Measurements from ENCODE around the gene POLN.

The POLN gene

GRCh38 chr4:2103843-2104547 is 137.9 kb downstream of the POLN start:
- DNase-seq: peak in 3 of 4 experiments; percentile 2 to 40 (median 39)

DNA sequence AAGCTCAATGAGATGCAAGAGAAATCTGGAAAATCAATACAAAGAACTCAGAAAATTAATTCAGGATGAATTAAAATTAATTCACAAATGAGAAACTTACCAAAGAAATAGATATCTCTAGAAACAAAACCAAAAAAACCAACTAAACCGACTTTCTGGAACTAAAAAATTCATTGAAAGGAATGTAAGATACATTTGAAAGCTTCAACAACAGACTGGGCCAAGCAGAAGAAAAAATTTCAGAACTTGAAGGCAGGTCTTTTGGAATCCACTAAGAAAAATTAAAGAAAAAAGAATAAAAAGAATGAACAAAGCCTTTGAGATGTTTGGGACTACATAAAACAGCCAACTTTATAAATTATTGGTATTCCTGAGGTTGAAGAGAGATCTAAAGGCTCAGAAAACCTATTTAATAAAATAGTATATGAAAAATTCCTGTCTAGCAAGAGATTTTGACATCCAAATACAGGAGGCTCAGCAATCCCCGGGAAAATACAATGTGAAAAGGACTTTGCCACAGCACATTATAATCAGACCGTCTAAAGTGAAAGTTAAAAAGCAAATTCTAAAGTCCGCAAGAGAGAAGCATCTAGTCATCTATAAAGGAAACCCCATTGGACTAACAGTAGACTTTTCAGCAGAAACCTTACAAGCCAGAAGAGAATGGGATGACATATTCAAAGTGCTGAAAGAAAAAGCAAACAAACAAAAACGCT is 138.6 kb downstream of the POLN start:
- DNase-seq: no peak

GRCh38 chr4:2102045-2102883 is 139.7 kb downstream of the POLN start:
- DNase-seq: no peak

- no peak for DNase-seq
Measured at GRCh38 chr4:2101346-2102044, 140.4 kb downstream of the POLN start.

GRCh38 chr4:2096073-2096609 is 145.8 kb downstream of the POLN start:
- DNase-seq: no peak

DNA sequence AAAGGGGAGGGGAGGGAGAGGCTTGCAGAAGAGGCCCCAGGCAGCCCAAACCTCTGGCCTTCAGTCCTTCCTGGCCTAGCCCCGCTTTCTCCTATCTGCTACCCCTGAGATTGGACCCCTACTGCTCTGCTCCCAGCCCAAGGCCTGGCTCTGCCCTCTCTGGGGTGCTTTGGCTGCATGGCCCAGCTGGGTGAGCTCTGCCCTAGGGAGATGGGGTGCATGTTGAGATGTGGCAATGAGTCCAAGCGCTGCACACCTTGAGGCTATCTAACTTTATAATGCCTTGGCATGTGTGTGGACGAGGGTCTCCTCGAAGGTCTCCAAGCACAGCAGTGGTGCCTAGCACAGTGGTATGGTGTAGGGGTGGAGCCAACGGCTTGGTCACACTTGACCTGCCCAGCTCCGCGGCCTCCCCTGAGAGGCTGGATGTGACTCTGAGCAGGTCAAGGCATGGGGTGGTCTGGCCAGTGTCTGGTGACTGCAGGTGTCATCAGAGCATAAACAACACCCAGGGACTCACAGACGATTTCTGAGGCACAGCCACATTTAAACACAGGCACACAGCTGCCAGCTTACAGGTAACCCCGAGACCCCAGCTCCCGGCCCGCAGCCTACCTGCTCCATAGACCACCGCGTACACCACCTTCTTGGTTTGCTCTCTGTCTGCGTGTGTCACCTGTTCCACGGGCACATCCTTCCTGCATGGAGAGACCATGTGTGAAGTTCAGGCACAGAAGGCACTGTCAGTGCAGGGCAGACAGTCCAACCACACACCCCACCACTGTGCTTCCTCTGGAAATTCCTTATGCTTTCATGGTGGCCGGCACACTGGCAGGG is 146.5 kb downstream of the POLN start:
- DNase-seq: no peak

DNA sequence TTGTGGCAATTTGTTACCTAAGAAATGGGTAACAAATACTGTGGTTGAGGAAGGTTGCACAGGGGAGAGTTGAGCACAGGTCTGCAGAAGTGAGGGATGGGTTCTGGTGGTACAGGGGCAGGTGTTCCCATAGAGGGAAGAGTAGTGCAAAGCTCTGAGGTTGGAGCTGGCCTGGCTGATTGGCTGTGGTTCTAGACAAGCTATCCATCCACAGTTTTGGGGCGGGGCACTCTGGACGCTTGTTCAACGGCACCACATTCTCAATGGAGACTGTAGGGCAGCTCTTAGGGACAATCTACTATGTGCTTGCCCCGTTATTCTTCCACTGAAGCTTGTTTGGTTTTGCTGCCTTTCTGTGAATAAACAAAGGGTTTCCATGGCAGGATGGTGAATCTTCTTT is 147.4 kb downstream of the POLN start:
- no peak for DNase-seq

- no peak for DNase-seq
Measured at GRCh38 chr4:2093265-2093664, 148.7 kb downstream of the POLN start.

DNA sequence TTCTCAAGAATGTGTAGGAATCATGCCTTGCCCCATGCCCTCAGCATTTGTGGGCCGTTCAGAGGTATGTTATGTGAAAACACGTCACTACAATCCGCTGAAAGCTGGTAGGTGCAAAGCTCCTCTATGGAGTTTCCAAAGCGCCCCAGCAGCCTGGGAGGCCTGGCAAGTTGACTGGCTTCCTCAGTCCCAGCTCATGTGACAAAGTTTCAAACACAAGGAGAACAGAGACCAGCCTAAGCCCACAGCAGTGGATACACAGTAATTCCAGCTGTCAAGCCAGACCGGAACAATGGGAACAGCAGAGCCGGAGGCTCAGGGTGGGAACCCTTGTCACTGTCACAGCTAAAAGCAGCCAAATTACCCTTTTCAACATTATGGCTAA is 149.3 kb downstream of the POLN start:
- DNase-seq: no peak

GRCh38 chr4:2091990-2092668 is 149.8 kb downstream of the POLN start:
- DNase-seq: no peak

DNA sequence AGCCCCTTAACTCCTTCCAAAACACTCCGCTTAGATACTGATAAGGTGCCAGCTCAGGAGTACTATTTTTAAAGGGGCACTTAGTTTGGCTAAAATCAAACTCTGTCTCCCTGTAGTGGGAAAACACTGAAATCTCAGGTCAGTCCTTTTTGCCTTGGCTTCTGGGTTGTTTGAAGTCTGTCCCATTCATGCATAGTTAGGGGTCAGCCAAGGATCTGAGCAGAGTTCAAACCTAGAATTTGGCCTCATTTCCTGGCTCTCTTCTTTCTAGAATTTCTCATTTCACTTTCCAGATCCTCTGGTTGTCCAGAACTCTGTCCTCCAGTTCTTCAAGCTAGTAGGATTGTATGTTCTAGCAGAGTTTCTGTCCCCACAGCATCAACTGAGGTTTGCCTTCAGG is 151.3 kb downstream of the POLN start:
- DNase-seq: no peak

- DNase-seq: no peak
Measured at GRCh38 chr4:2089222-2089621, 152.7 kb downstream of the POLN start.

- no peak for DNase-seq
Measured at GRCh38 chr4:2087170-2087569, 154.8 kb downstream of the POLN start.

DNA sequence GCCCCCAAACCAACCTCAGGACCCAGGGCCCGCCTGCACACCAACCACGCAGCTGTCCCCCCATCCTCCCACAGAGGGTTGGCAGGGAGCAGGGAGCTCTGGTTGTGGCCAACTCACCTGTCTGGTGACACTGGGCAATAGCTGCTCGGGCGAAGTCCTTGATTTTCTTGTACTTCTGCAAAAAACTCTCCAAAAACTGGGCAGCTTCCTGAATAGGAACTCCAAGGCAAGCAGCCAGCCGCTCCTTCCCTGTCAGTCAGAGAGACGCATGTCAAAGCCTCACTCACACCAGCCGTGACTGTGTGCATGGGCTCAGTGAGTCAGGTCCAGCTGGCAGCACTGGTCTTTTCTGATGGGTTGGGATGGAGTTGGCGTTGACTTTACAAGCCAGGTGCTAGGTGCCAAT is 156.4 kb downstream of the POLN start:
- no peak for DNase-seq

GRCh38 chr4:2084316-2084715 is 157.6 kb downstream of the POLN start:
- DNase-seq: no peak

GRCh38 chr4:2083826-2084160 is 158.1 kb downstream of the POLN start:
- no peak for DNase-seq

DNA sequence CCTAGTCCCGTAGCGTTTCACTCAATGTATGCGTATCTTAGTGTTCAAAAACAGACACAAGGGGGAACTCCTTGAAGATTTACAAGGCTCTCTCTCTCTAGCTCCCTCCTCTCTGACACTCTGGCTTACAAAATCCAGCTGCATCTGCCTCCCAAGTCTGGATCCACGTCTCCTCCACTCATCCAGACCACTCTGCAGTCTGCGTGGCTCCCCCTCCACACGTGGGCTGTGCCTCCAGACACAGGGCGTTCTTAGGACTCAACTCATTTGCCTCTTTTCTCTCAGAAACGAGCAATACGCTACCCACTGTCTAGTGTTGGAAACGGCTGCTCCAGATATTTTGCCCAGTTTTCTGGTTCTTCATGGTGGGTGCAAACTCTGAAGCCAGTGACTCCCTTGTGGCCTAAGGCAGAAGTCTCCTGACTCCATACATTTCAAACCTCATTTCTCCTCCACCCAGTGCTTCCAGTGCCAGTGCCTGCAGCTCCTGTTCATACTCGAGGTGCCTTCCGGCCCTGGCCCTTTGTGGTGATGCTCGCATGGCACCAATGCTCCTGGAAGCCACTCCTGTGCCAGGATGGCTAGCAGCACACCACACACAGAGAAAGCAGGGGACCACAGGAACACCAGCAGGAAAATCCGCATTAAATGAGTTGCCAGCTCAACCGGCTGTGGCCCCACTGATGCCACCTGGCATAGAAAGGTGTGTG is 158.7 kb downstream of the POLN start:
- no peak for DNase-seq

DNA sequence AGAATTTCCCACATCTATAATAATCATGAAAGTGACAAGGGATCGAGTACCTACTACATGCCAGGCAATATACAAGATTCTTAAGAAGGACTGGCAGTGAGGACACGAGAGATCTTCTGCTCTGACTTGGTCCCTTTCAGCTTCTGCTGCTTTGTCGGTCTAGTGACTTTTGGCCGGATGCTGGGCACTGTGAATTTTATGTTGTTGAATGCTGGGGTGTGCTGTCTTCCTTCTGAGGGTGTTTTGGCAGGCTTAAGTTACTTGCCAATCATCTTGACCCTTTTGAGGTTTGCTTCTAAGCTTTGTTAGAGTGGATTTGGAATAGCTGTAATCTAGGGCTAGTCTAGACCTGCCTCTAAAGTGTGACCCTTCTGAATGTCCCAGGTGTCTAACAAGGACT is 159.3 kb downstream of the POLN start:
- no peak for DNase-seq

- no peak for DNase-seq
Measured at GRCh38 chr4:2082118-2082517, 159.8 kb downstream of the POLN start.

GRCh38 chr4:2081540-2081939 is 160.4 kb downstream of the POLN start:
- no peak for DNase-seq
